Stimulated activated CD4-positive, alpha-beta T cell treated with anti-CD3 and anti-CD28 coated beads, TNF-alpha, amount 100 ng/mL, for 4 hours (primary cell): ENCODE measurements around the gene SYDE1.

Source experiments
- DNase-seq, 3 experiments: peaks; one replicate each; pipeline ENCODE4 v3.0.0-alpha.2; 2020; ENCODE audit warnings: low read depth in 3 of 3

Gene SYDE1

GRCh38 chr19:15108145-15108844, 1.1 kb downstream of the SYDE1 start:
- DNase-seq, result no peak

GRCh38 chr19:15108845-15109767, 1.9 kb downstream of the SYDE1 start:
- DNase-seq, result no peak

- DNase-seq, result no peak
Measured at GRCh38 chr19:15109768-15110417, 2.7 kb downstream of the SYDE1 start.

- DNase-seq, result no peak
Measured at GRCh38 chr19:15110418-15110815, 3.2 kb downstream of the SYDE1 start.

- DNase-seq, result no peak
Measured at GRCh38 chr19:15111758-15112157, 4.6 kb downstream of the SYDE1 start.

- no peak for DNase-seq
Measured at GRCh38 chr19:15112385-15112784, 5.2 kb downstream of the SYDE1 start.

GRCh38 chr19:15113245-15114152, 6.3 kb downstream of the SYDE1 start:
- no peak for DNase-seq

- no peak for DNase-seq
Measured at GRCh38 chr19:15114153-15114540, 6.9 kb downstream of the SYDE1 start.

GRCh38 chr19:15115080-15115479, 7.9 kb downstream of the SYDE1 start:
- no peak for DNase-seq

GRCh38 chr19:15115762-15116615, 8.8 kb downstream of the SYDE1 start:
- no peak for DNase-seq

GRCh38 chr19:15116856-15117255, 9.7 kb downstream of the SYDE1 start:
- no peak for DNase-seq

- DNase-seq, result no peak
Measured at GRCh38 chr19:15118248-15118647, 11.0 kb downstream of the SYDE1 start.

GRCh38 chr19:15118789-15119494, 11.7 kb downstream of the SYDE1 start:
- no peak for DNase-seq

- DNase-seq, result no peak
Measured at GRCh38 chr19:15120135-15121026, 13.2 kb downstream of the SYDE1 start.

- DNase-seq, result no peak
Measured at GRCh38 chr19:15122331-15123030, 15.3 kb downstream of the SYDE1 start.

- DNase-seq, result no peak
Measured at GRCh38 chr19:15123031-15123890, 16.1 kb downstream of the SYDE1 start.

GRCh38 chr19:15123900-15124299, 16.7 kb downstream of the SYDE1 start:
- DNase-seq, result no peak
